Tibial artery (tissue), 4 donors: ENCODE results near the gene PRKAG1.

Experiments used
- DNase-seq, 2 donors: peaks; one replicate each; pipeline ENCODE4 v3.0.0-alpha.2; 2019
- H3K27ac ChIP-seq, 2 donors: fragments of 200-600 bp; sonication (generic) in 1 of 2; 1 replicate in 1 of 2; 2 replicates in 1 of 2; pipeline ENCODE4 v1.5.1; 2018 to 2019; ENCODE audit warnings: mild to moderate bottlenecking in 1 of 2
- H3K27me3 ChIP-seq, 2 donors: fragments of 200-600 bp; sonication (generic) in 1 of 2; one replicate each; pipeline versions ENCODE4 v1.5.1 to v1.6.0; 2016 to 2019
- H3K36me3 ChIP-seq, 3 donors: fragments of 200-600 bp; sonication (generic) in 2 of 3; one replicate each; pipeline ENCODE4 v1.5.1; 2016 to 2019; ENCODE audit warnings: mild to moderate bottlenecking in 2 of 3
- H3K4me1 ChIP-seq, 4 donors: fragments of 200-600 bp; sonication (generic) in 2 of 4; 1 replicate in 3 of 4; 2 replicates in 1 of 4; pipeline ENCODE4 v1.5.1; 2016 to 2019
- H3K4me3 ChIP-seq, 2 donors: fragments of 200-600 bp; sonication (generic) in 1 of 2; 1 replicate in 1 of 2; 2 replicates in 1 of 2; pipeline ENCODE4 v1.5.1; 2018 to 2019; ENCODE audit warnings: mild to moderate bottlenecking in 2 of 2
- H3K9me3 ChIP-seq, 3 donors: fragments of 200-600 bp; sonication (generic) in 1 of 3; one replicate each; pipeline ENCODE4 v1.5.1; 2016 to 2019
- CTCF ChIP-seq, 2 experiments: fragments of 200-600 bp in 1 of 2; fragments of 450-650 bp in 1 of 2; IDR thresholded peaks; one replicate each; pipeline ENCODE4 v1.5.1; 2017 to 2019; ENCODE audit warnings: antibody characterized with exemption in 2 of 2, mild to moderate bottlenecking in 1 of 2, moderate library complexity in 1 of 2
- intact Hi-C: fragments of 100-400 bp; cut with DNase I; formaldehyde crosslinking; loops from one replicate; pipeline ENCODE4 v1.15.0; 2023; ENCODE audit warnings: low total_unique reads

The PRKAG1 gene

DNA sequence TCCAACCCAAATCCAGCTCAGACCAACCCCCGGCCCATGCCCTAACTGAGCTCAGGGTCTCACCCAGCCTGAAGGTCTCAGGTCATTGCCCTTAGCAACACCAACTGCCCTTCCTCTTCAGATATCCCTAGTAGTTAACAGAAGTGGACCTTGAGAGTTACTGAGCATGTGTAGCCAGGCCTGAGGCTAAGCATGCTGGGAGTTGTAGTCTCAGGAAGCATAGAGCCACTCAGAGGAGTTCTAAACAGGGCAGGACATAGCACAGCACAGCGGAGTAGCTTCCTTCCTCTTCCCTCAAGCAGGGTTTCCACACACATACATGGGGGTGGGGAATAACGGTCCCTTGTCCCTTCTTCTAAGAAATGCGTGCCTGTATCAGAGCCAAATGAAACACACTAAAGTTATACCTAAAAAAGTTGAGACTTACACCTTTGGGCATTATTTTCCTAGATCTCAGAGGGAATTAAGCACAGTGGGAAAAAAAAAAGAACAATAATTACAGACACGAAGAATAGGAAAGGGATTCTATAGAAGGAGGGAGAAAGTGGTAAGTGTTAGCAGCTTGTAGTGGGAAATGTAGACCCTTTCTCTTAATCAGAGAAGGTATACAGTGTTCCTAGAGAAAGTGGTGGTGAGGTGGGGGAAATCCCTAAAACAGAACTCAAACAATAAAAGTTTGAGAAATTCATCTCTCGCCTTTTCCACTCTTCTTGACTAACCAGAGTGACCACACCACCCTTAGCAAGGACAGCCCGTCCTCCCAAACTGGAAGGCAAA, 37.6 kb upstream of the PRKAG1 start:
- intact Hi-C loops = loop anchor here (5.0 kb wide), 1 partner anchor 396 kb away; no protein-coding TSS in a partner anchor
- no peak for TF ChIP-seq CTCF (IDR thresholded peaks at IDR 0.05)
- H3K4me1 ChIP-seq = peaks cover 0 to 49% (median 40%) of the 10 kb centered on the region in 4 donors

GRCh38 chr12:49055092-49055491, 36.5 kb upstream of the PRKAG1 start:
- Histone ChIP-seq H3K4me1 (peaks cover 0 to 48% (median 39%) of the 10 kb centered on the region in 4 donors), H3K36me3 (peaks cover 35 to 52% (median 50%) of the 10 kb centered on the region in 3 donors), H3K27ac (no peak overlapping the region), H3K9me3 (no peaks in the 10 kb centered on the region), H3K27me3 (no peaks in the 10 kb centered on the region), H3K4me3 (no peak overlapping the region)
- no peak for TF ChIP-seq CTCF (IDR thresholded peaks at IDR 0.05)
- no peak for DNase-seq
- intact Hi-C loops = loop anchor here (5.0 kb wide), 1 partner anchor 397 kb away; no protein-coding TSS in a partner anchor

More for the DNA sequence above, 37.6 kb upstream of the PRKAG1 start:
- H3K27me3 ChIP-seq = no peaks in the 10 kb centered on the region
- DNase-seq = peak in 1 of 2 donors; percentile 75
- H3K27ac ChIP-seq = no peak overlapping the region
- H3K9me3 ChIP-seq = no peaks in the 10 kb centered on the region
- H3K36me3 ChIP-seq = peaks cover 24 to 42% (median 41%) of the 10 kb centered on the region in 3 donors
- H3K4me3 ChIP-seq = peak overlapping the region in 1 of 2 donors; percentile 99

GRCh38 chr12:49054524-49054923, 35.9 kb upstream of the PRKAG1 start:
- Histone ChIP-seq H3K27me3 (no peaks in the 10 kb centered on the region), H3K36me3 (peaks cover 39 to 58% (median 55%) of the 10 kb centered on the region in 3 donors), H3K9me3 (no peaks in the 10 kb centered on the region), H3K4me1 (peaks cover 0 to 48% (median 39%) of the 10 kb centered on the region in 4 donors), H3K27ac (no peak overlapping the region), H3K4me3 (no peak overlapping the region)
- no peak for DNase-seq
- TF ChIP-seq CTCF (IDR thresholded peaks at IDR 0.05) = no peak
- intact Hi-C loops = no loop called here

DNA sequence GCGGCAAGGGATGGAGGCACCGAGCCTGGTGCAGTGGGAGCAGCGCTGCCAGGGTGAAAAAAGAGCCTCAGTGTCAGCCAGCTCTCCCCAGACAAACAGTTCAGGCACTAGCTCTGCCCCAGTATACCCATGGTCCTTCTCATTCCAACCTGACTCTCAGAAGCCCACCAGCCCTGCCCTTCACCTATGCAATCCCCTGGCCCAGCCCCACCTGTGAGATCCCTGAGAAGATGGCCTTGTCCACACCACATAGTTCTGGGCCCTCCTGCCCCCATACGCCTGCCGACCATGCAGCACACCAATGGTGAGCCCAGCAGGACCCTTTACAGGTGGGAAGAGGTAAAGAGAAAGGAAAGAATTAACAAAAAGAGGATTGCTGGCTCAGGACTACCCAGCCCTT, 35.5 kb upstream of the PRKAG1 start:
- TF ChIP-seq CTCF (IDR thresholded peaks at IDR 0.05) = no peak
- H3K9me3 ChIP-seq = no peaks in the 10 kb centered on the region
- intact Hi-C loops = no loop called here
- H3K4me1 ChIP-seq = peaks cover 0 to 46% (median 39%) of the 10 kb centered on the region in 4 donors
- H3K4me3 ChIP-seq = no peak overlapping the region
- H3K27ac ChIP-seq = no peak overlapping the region
- DNase-seq = no peak
- peaks cover 44 to 61% (median 59%) of the 10 kb centered on the region in 3 donors for H3K36me3 ChIP-seq
- H3K27me3 ChIP-seq = no peaks in the 10 kb centered on the region

- intact Hi-C loops = no loop called here
- Histone ChIP-seq H3K27ac (no peak overlapping the region), H3K4me1 (peaks cover 0 to 31% (median 25%) of the 10 kb centered on the region in 4 donors), H3K27me3 (no peaks in the 10 kb centered on the region), H3K9me3 (no peaks in the 10 kb centered on the region), H3K4me3 (no peak overlapping the region), H3K36me3 (peaks cover 58 to 75% (median 74%) of the 10 kb centered on the region in 3 donors)
- no peak for TF ChIP-seq CTCF (IDR thresholded peaks at IDR 0.05)
- no peak for DNase-seq
These were observed 34.1 kb upstream of the PRKAG1 start for GRCh38 chr12:49052451-49053208.
